Measurements from ENCODE around the gene THAP7. TPM values are rescaled to one million over a fixed set of nuclear protein-coding genes. Genes with fewer than 3 reads are reported as not detected.

Gene THAP7
- total and polyA plus RNA-seq, 9 of the 15 experiments (the other 6 are each of a cell fraction or from before 2014, with no cell fraction given), result 7.9 to 263 (median 84.1) TPM

GRCh38 chr22:20979243-20979809, 22.6 kb downstream of the THAP7 start (continued):
- TF ChIP-seq E2F6 (IDR thresholded peaks at IDR 0.05; ENCODE audit: borderline replicate concordance in 1 of 2, extremely low read depth in 1 of 2, insufficient read depth in 1 of 2, insufficient read length in 1 of 2, low read depth in 1 of 2, low read length in 1 of 2, poor library complexity in 1 of 2, severe bottlenecking in 1 of 2), result peak; percentile 40 to 80
- TF ChIP-seq, protein P1, sequence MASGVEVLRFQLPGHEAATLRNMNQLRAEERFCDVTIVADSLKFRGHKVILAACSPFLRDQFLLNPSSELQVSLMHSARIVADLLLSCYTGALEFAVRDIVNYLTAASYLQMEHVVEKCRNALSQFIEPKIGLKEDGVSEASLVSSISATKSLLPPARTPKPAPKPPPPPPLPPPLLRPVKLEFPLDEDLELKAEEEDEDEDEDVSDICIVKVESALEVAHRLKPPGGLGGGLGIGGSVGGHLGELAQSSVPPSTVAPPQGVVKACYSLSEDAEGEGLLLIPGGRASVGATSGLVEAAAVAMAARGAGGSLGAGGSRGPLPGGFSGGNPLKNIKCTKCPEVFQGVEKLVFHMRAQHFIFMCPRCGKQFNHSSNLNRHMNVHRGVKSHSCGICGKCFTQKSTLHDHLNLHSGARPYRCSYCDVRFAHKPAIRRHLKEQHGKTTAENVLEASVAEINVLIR (CRISPR knock-in tag; IDR thresholded peaks at IDR 0.05), result peak; percentile 11; the same call in 1 of the 2 replicates
- TF ChIP-seq, protein P2, sequence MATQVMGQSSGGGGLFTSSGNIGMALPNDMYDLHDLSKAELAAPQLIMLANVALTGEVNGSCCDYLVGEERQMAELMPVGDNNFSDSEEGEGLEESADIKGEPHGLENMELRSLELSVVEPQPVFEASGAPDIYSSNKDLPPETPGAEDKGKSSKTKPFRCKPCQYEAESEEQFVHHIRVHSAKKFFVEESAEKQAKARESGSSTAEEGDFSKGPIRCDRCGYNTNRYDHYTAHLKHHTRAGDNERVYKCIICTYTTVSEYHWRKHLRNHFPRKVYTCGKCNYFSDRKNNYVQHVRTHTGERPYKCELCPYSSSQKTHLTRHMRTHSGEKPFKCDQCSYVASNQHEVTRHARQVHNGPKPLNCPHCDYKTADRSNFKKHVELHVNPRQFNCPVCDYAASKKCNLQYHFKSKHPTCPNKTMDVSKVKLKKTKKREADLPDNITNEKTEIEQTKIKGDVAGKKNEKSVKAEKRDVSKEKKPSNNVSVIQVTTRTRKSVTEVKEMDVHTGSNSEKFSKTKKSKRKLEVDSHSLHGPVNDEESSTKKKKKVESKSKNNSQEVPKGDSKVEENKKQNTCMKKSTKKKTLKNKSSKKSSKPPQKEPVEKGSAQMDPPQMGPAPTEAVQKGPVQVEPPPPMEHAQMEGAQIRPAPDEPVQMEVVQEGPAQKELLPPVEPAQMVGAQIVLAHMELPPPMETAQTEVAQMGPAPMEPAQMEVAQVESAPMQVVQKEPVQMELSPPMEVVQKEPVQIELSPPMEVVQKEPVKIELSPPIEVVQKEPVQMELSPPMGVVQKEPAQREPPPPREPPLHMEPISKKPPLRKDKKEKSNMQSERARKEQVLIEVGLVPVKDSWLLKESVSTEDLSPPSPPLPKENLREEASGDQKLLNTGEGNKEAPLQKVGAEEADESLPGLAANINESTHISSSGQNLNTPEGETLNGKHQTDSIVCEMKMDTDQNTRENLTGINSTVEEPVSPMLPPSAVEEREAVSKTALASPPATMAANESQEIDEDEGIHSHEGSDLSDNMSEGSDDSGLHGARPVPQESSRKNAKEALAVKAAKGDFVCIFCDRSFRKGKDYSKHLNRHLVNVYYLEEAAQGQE (IDR thresholded peaks at IDR 0.05; ENCODE audit: borderline replicate concordance), result no peak
- TF ChIP-seq, protein P2 (CRISPR knock-in tag; IDR thresholded peaks at IDR 0.05; ENCODE audit: low read depth), result 0 out of 2 replicates have a peak, but pooled peaks have one; percentile 33
- TF ChIP-seq SREBF1 (IDR thresholded peaks at IDR 0.05; ENCODE audit: borderline replicate concordance, low read depth, low read length), result 0 out of 2 replicates have a peak, but pooled peaks have one; percentile 2
- no peak for TF ChIP-seq ZNF24 (IDR thresholded peaks at IDR 0.05)
- TF ChIP-seq YY1 (IDR thresholded peaks at IDR 0.05; ENCODE audit: borderline replicate concordance in 1 of 3, control insufficient read depth in 1 of 3, extremely low read depth in 1 of 3, insufficient read depth in 3 of 3, insufficient read length in 1 of 3, insufficient replicate concordance in 2 of 3, low read depth in 1 of 3, low read length in 2 of 3), result peak in 2 of 3 experiments; percentile 16 to 75
- peak; percentile 46; the same call in 1 of the 2 replicates for TF ChIP-seq JUNB (CRISPR knock-in tag; conservative IDR thresholded peaks at IDR 0.05)
- TF ChIP-seq NFXL1 (CRISPR knock-in tag; IDR thresholded peaks at IDR 0.05), result no peak
- no peak for TF ChIP-seq EWSR1 (IDR thresholded peaks at IDR 0.05; ENCODE audit: borderline replicate concordance, low read depth, partially characterized antibody)
- TF ChIP-seq TCF7L2 (IDR thresholded peaks at IDR 0.05; ENCODE audit: low read depth, low read length), result no peak
- peak; percentile 63 for TF ChIP-seq JUND (IDR thresholded peaks at IDR 0.05; ENCODE audit: borderline replicate concordance, low read depth, low read length)
- 0 out of 3 replicates have a peak, but pooled peaks have one; percentile 39 for TF ChIP-seq JUND (tag; IDR thresholded peaks at IDR 0.05; ENCODE audit: borderline replicate concordance, low read depth, low read length)
- 0 out of 2 replicates have a peak, but pooled peaks have one; percentile 37 for TF ChIP-seq ZNF583 (CRISPR knock-in tag; IDR thresholded peaks at IDR 0.05)
- TF ChIP-seq CAMTA2 (CRISPR knock-in tag; conservative IDR thresholded peaks at IDR 0.05), result no peak
- no peak for TF ChIP-seq RBM17 (IDR thresholded peaks at IDR 0.05; ENCODE audit: borderline replicate concordance, low read depth, low read length)
- TF ChIP-seq NFRKB (IDR thresholded peaks at IDR 0.05; ENCODE audit: low read depth), result no peak
- TF ChIP-seq CBFA2T2 (conservative IDR thresholded peaks at IDR 0.05), result no peak
